HepG2 (cell line): Measurements from ENCODE around the gene P2RX6. TPM values are rescaled to one million over a fixed set of nuclear protein-coding genes. Genes with fewer than 3 reads are reported as not detected.

Source experiments
- ATAC-seq: fragments of 200-7000 bp; cut with Tn5 transposase; 3 replicates; pipeline ENCODE4 v1.9.1; 2020; ENCODE audit warnings: mild to moderate bottlenecking, moderate library complexity
- BruUV-seq: library from RNA; stranded (reverse); fragments of 400-500 nt; replicated peaks from 2 replicates; lab custom pipeline; 2021; lab: Mats Ljungman, UMichigan
- CTCF ChIA-PET: fragments of 300-600 bp; formaldehyde crosslinking; extraction: SDS; loops from one replicate; lab custom pipeline; 2021; ENCODE audit warnings: low total read pairs, inconsistent platforms, low intra/inter-chr PET ratio; lab: Yijun Ruan, JAX
- POLR2A ChIA-PET: fragments of 350-600 bp; sonication (Branson Sonifier 250); formaldehyde crosslinking; loops from one replicate; lab custom pipeline; 2020; ENCODE audit warnings: antibody characterized with exemption, inconsistent platforms; lab: Yijun Ruan, JAX
- DNase-seq: peaks from one replicate; pipeline ENCODE4 v3.0.0-alpha.2; 2015; ENCODE audit warnings: low spot score
- FAIRE-seq: peaks from 3 replicates; lab custom pipeline; 2011; peaks lifted over from hg19 to GRCh38; lab: Jason Lieb, UNC
- H2AFZ ChIP-seq: one replicate; pipeline ENCODE4 v1.6.1; 2011; ENCODE audit warnings: low read length, inconsistent platforms
- H3K27ac ChIP-seq: fragments of 300-600 bp; 3 replicates; pipeline ENCODE4 v1.8.0; 2011; ENCODE audit warnings: mixed run types, mild to moderate bottlenecking, mixed read lengths, low read length, inconsistent platforms; ENCODE audit not compliant: insufficient read depth; ENCODE audit errors: extremely low read length
- H3K27me3 ChIP-seq, 2 experiments: fragments of 200-600 bp in 1 of 2; 2 replicates in 1 of 2; 3 replicates in 1 of 2; pipeline versions ENCODE4 v1.6.0 to v1.8.0; 2011; ENCODE audit warnings: low read length in 2 of 2, mild to moderate bottlenecking in 2 of 2, moderate library complexity in 2 of 2, inconsistent platforms in 1 of 2; ENCODE audit not compliant: insufficient read depth in 2 of 2, control insufficient read depth in 1 of 2
- H3K36me3 ChIP-seq, 2 experiments: fragments of 200-600 bp in 1 of 2; replicated peaks in 1 of 2; 2 replicates in 1 of 2; 3 replicates in 1 of 2; pipeline versions ENCODE4 v1.5.1 to v1.8.0; 2011; ENCODE audit warnings: low read length in 2 of 2, inconsistent platforms in 1 of 2; ENCODE audit not compliant: insufficient read depth in 2 of 2, control insufficient read depth in 1 of 2
- H3K4me1 ChIP-seq: 2 replicates; pipeline ENCODE4 v1.5.1; 2012; ENCODE audit warnings: low read length, inconsistent platforms; ENCODE audit not compliant: insufficient read depth
- H3K4me2 ChIP-seq: 2 replicates; pipeline ENCODE4 v1.6.0; 2011; ENCODE audit warnings: low read depth, low read length, inconsistent platforms
- H3K4me3 ChIP-seq, 3 experiments: fragments of 200-600 bp in 1 of 3; sonication (generic), shearing (Covaris generic) in 1 of 3; replicated peaks in 1 of 3; 2 replicates each; pipeline ENCODE4 v1.5.1; 2011 to 2016; ENCODE audit warnings: low read length in 3 of 3, inconsistent platforms in 2 of 3, low read depth in 2 of 3, mild to moderate bottlenecking in 2 of 3, control low read depth in 1 of 3, mixed read lengths in 1 of 3; ENCODE audit not compliant: insufficient read depth in 1 of 3
- H3K79me2 ChIP-seq: one replicate; pipeline ENCODE4 v1.6.1; 2011; ENCODE audit warnings: low read length, inconsistent platforms; ENCODE audit not compliant: insufficient read depth
- H3K9ac ChIP-seq: 2 replicates; pipeline ENCODE4 v1.6.0; 2011; ENCODE audit warnings: mild to moderate bottlenecking, low read depth, low read length, inconsistent platforms; ENCODE audit not compliant: insufficient read depth
- H3K9me3 ChIP-seq: 2 replicates; pipeline ENCODE4 v1.5.1; 2012; ENCODE audit warnings: mild to moderate bottlenecking, low read length
- H4K20me1 ChIP-seq: 2 replicates; pipeline ENCODE4 v1.6.0; 2011; ENCODE audit warnings: inconsistent platforms, mild to moderate bottlenecking, low read length, moderate library complexity; ENCODE audit not compliant: insufficient read depth
- CENPX ChIP-seq: sonication (generic); formaldehyde crosslinking; IDR thresholded peaks from 2 replicates; pipeline ENCODE4 v1.9.0; 2021; ENCODE audit warnings: mild to moderate bottlenecking, missing genetic modification reagents, moderate library complexity
- ELF1 ChIP-seq: sonication (generic); formaldehyde crosslinking; IDR thresholded peaks from 2 replicates; pipeline ENCODE4 v1.4.0; 2020; ENCODE audit warnings: missing genetic modification reagents
- ESRRA ChIP-seq: sonication (generic); formaldehyde crosslinking; IDR thresholded peaks from 2 replicates; pipeline ENCODE4 v1.5.1; 2020; ENCODE audit warnings: mild to moderate bottlenecking, low read depth, missing genetic modification reagents
- IKZF1 ChIP-seq: fragments of 450-650 bp; IDR thresholded peaks from 2 replicates; pipeline ENCODE4 v1.7.1; 2016
- JDP2 ChIP-seq: sonication (generic); formaldehyde crosslinking; IDR thresholded peaks from 2 replicates; pipeline ENCODE4 v1.8.1; 2022; ENCODE audit warnings: missing genetic modification reagents, borderline replicate concordance
- JUND ChIP-seq: sonication (generic); formaldehyde crosslinking; IDR thresholded peaks from 2 replicates; pipeline ENCODE4 v1.8.0; 2022; ENCODE audit warnings: mild to moderate bottlenecking, missing genetic modification reagents
- KLF6 ChIP-seq: IDR thresholded peaks from 2 replicates; pipeline ENCODE4 v1.8.0; 2016; ENCODE audit warnings: missing biosample characterization, missing genetic modification reagents
- TBX2 ChIP-seq: sonication (generic); formaldehyde crosslinking; IDR thresholded peaks from 2 replicates; pipeline ENCODE4 v1.5.0; 2020; ENCODE audit warnings: missing genetic modification reagents, mild to moderate bottlenecking, borderline replicate concordance
- TRIM22 ChIP-seq: fragments of 450-650 bp; IDR thresholded peaks from 2 replicates; pipeline ENCODE4 v1.6.1; 2017
- ZKSCAN5 ChIP-seq: sonication (generic); formaldehyde crosslinking; IDR thresholded peaks from 2 replicates; pipeline ENCODE4 v1.5.1; 2020; ENCODE audit warnings: mild to moderate bottlenecking, missing genetic modification reagents
- ZNF30 ChIP-seq: sonication (generic); formaldehyde crosslinking; IDR thresholded peaks from 2 replicates; pipeline ENCODE4 v1.5.0; 2020; ENCODE audit warnings: mild to moderate bottlenecking, missing genetic modification reagents
- ZNF614 ChIP-seq: IDR thresholded peaks from 2 replicates; pipeline ENCODE4 v1.6.1; 2018; ENCODE audit warnings: missing biosample characterization, missing genetic modification reagents, inconsistent platforms, borderline replicate concordance
- ZNF672 ChIP-seq: sonication (generic); formaldehyde crosslinking; IDR thresholded peaks from 2 replicates; pipeline ENCODE4 v1.8.1; 2022; ENCODE audit warnings: missing genetic modification reagents
- ZNF850 ChIP-seq: sonication (generic); formaldehyde crosslinking; conservative IDR thresholded peaks from 2 replicates; pipeline ENCODE4 v1.9.0; 2021; ENCODE audit warnings: mild to moderate bottlenecking, missing genetic modification reagents
- ZSCAN20 ChIP-seq: sonication (generic); formaldehyde crosslinking; IDR thresholded peaks from 2 replicates; pipeline ENCODE4 v1.4.0; 2020; ENCODE audit warnings: missing genetic modification reagents, mild to moderate bottlenecking, borderline replicate concordance
- WGBS: methylation state at CpG from one replicate; pipeline ENCODE4 v1.1.6; 2017; ENCODE audit warnings: low lambda C conversion rate; 5-methylcytosine and 5-hydroxymethylcytosine counted together
- in situ Hi-C: cut with HindIII; loops from 2 replicates; pipeline ENCODE4 v1.10.0; 2017; ENCODE audit warnings: low pct_unique_long_range_greater_than_20kb; ENCODE audit not compliant: extremely low pct_ligation_motif_present
- intact Hi-C: fragments of 100-400 bp; cut with micrococcal nuclease; formaldehyde crosslinking; loops from one replicate; pipeline ENCODE4 v1.10.0; 2022; ENCODE audit not compliant: unreplicated experiment
- polyA plus RNA-seq, 8 experiments: library from polyadenylated mRNA; depleted of rRNA in 3 of 8; stranded (reverse) in 7 of 8; unstranded in 1 of 8; fragments of >200 nt; fragmentation: Illumina TruSeq in 4 of 8; extraction: Trizol in 4 of 8; gene quantifications; 2 replicates each; pipeline versions ENCODE4 v1.2.1 to v1.2.3, GENCODE V29; 2011 to 2016; ENCODE audit warnings: low read depth in 4 of 8, missing spikeins in 1 of 8, mixed read lengths in 1 of 8; ENCODE audit not compliant: insufficient read depth in 1 of 8
- total RNA-seq, 5 experiments: library from RNA; depleted of rRNA; stranded (reverse); fragments of >200 nt; fragmentation: Illumina TruSeq; extraction: Trizol; gene quantifications; 2 replicates each; pipeline ENCODE4 v1.2.3, GENCODE V29; 2016; ENCODE audit warnings: low read depth in 1 of 5
- TF ChIP-seq, protein P1 (sequence below): sonication (generic); formaldehyde crosslinking; IDR thresholded peaks from 2 replicates; pipeline ENCODE4 v1.4.0; 2020; ENCODE audit warnings: missing genetic modification reagents
- TF ChIP-seq, protein P2 (sequence below): sonication (generic); formaldehyde crosslinking; IDR thresholded peaks from 2 replicates; pipeline ENCODE4 v1.4.0; 2020; ENCODE audit warnings: missing genetic modification reagents

P2RX6 gene
- total and polyA plus RNA-seq, 2 of the 13 experiments (the other 11 are each of a cell fraction or from before 2014, with no cell fraction given) = 0.04 to 0.12 TPM

DNA sequence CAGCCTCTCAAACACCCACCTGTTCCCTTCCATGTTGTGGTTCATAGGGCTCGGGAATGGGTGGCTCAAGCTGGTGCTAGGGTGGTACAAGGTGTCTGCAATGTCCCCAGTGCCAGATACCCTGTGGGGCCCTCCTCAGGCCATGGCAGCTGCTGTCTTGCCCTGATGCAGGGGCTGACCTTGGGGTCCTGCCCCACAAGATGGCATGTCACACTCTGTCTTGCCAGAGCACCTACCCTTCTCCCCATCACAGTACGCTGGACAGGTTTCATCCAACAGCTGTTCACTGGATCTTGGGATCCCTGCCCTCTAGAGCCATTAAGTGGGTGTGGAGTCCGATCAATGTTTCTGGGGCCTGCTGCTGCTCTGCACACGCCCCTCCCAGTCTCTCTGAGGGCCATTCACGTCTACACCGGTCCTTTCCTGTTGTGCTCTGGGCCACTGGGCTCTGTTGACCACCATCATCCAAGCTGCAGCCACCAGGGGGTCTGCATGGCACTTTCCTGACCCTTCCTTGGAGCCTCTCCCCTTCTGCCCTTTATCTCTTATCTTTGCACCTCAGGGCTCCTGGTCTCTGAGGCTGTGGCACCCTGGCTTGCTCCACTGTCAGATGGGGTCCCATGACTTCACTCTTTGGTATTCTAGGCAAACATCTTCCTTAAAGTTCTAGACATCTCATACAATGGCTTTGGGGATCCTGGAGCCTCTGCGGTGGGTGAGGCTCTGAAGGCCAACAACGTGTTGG, 37.9 kb downstream of the P2RX6 start (continued):
- TF ChIP-seq TRIM22 = no peak
- TF ChIP-seq ZNF850 (CRISPR knock-in tag) = no peak
- no peak for TF ChIP-seq JDP2 (CRISPR knock-in tag)
- no peak for TF ChIP-seq IKZF1
- TF ChIP-seq ZSCAN20 (CRISPR knock-in tag) = no peak

GRCh38 chr22:21054046-21054713, 39.2 kb downstream of the P2RX6 start:
- CTCF ChIA-PET = no interaction called here
- in situ Hi-C loops = no loop called here
- Histone ChIP-seq H3K4me1 (no peaks in the 10 kb centered on the region), H3K79me2 (no peaks in the 10 kb centered on the region), H3K4me2 (no peak overlapping the region), H3K36me3 (no peaks in the 10 kb centered on the region), H3K27me3 (peaks cover 6 to 54% of the 10 kb centered on the region in 2 experiments; a peak in 4 of 5 replicates), H3K9me3 (no peaks in the 10 kb centered on the region), H4K20me1 (no peaks in the 10 kb centered on the region), H3K9ac (no peak overlapping the region), H2AFZ (no peak overlapping the region), H3K27ac (no peak overlapping the region), H3K4me3 (no peak overlapping the region)
- POLR2A ChIA-PET = no interaction called here
- ATAC-seq (no peak), FAIRE-seq (no peak), DNase-seq (no peak)
- WGBS = 57% methylated on average over 11 of the region's 15 CpGs
- intact Hi-C loops = no loop called here
- no TSS peak for BruUV-seq
- TF ChIP-seq, protein P1, sequence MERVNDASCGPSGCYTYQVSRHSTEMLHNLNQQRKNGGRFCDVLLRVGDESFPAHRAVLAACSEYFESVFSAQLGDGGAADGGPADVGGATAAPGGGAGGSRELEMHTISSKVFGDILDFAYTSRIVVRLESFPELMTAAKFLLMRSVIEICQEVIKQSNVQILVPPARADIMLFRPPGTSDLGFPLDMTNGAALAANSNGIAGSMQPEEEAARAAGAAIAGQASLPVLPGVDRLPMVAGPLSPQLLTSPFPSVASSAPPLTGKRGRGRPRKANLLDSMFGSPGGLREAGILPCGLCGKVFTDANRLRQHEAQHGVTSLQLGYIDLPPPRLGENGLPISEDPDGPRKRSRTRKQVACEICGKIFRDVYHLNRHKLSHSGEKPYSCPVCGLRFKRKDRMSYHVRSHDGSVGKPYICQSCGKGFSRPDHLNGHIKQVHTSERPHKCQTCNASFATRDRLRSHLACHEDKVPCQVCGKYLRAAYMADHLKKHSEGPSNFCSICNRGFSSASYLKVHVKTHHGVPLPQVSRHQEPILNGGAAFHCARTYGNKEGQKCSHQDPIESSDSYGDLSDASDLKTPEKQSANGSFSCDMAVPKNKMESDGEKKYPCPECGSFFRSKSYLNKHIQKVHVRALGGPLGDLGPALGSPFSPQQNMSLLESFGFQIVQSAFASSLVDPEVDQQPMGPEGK (CRISPR knock-in tag) = no peak
- TF ChIP-seq ZKSCAN5 (no peak), KLF6 (CRISPR knock-in tag) (no peak), CENPX (CRISPR knock-in tag) (no peak), TBX2 (CRISPR knock-in tag) (no peak), ELF1 (CRISPR knock-in tag) (no peak), JUND (CRISPR knock-in tag) (no peak), ESRRA (CRISPR knock-in tag) (no peak), ZNF614 (CRISPR knock-in tag) (no peak), ZNF30 (CRISPR knock-in tag) (no peak), ZNF672 (CRISPR knock-in tag) (no peak)
- TF ChIP-seq, protein P2, sequence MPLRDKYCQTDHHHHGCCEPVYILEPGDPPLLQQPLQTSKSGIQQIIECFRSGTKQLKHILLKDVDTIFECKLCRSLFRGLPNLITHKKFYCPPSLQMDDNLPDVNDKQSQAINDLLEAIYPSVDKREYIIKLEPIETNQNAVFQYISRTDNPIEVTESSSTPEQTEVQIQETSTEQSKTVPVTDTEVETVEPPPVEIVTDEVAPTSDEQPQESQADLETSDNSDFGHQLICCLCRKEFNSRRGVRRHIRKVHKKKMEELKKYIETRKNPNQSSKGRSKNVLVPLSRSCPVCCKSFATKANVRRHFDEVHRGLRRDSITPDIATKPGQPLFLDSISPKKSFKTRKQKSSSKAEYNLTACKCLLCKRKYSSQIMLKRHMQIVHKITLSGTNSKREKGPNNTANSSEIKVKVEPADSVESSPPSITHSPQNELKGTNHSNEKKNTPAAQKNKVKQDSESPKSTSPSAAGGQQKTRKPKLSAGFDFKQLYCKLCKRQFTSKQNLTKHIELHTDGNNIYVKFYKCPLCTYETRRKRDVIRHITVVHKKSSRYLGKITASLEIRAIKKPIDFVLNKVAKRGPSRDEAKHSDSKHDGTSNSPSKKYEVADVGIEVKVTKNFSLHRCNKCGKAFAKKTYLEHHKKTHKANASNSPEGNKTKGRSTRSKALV (CRISPR knock-in tag) = no peak
